ENCODE results near the gene KCTD2.

KCTD2 gene

GRCh38 chr17:75074532-75074931 is 27.5 kb downstream of the KCTD2 start:
- no peak overlapping the region for H3K4me3 ChIP-seq (ENCODE audit: low read length)
- DNase-seq (ENCODE audit: low read depth) = no peak
- TF ChIP-seq, protein P1, sequence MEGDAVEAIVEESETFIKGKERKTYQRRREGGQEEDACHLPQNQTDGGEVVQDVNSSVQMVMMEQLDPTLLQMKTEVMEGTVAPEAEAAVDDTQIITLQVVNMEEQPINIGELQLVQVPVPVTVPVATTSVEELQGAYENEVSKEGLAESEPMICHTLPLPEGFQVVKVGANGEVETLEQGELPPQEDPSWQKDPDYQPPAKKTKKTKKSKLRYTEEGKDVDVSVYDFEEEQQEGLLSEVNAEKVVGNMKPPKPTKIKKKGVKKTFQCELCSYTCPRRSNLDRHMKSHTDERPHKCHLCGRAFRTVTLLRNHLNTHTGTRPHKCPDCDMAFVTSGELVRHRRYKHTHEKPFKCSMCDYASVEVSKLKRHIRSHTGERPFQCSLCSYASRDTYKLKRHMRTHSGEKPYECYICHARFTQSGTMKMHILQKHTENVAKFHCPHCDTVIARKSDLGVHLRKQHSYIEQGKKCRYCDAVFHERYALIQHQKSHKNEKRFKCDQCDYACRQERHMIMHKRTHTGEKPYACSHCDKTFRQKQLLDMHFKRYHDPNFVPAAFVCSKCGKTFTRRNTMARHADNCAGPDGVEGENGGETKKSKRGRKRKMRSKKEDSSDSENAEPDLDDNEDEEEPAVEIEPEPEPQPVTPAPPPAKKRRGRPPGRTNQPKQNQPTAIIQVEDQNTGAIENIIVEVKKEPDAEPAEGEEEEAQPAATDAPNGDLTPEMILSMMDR (conservative IDR thresholded peaks at IDR 0.05; ENCODE audit: low read depth, low read length) = no peak

DNA sequence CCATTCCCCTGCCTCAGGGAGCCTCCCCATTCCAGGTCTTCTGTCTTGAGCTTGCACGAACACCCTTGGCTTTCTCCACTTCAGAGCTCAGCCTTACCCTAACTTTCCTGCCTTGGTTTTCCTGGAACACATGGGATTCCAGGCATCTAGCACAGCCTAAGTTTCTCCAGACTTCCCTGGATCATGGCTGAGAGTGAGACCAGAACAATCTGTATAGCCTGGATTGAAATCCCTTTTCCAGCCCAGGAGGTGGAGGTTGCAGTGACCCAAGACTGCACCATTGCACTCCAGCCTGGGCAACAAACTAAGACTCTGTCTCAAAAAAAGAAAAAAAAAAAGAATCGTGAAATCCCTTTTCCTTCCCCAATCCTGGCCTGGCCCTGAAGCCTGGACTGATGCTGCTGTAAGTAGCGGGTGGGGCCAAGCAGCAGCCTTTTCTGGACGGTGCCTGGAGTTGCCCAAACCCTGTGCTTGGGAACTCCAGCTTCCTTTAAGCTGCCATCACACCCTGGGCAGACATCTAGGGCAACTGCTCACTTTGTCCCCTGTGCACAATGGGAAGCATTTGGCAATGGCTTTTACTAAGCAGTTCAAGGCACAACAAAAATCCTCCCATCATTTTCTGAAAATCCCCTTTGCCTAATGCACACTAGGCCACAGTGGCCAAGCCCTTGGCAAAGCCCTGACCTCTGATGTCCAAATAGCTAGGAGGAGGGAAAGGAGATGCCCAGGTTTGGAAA is 28.7 kb downstream of the KCTD2 start:
- DNase-seq (ENCODE audit: low read depth) = no peak
- H3K4me3 ChIP-seq (ENCODE audit: low read length) = no peak overlapping the region
- TF ChIP-seq, protein P1 (conservative IDR thresholded peaks at IDR 0.05; ENCODE audit: low read depth, low read length) = no peak

- no peak overlapping the region for H3K4me3 ChIP-seq (ENCODE audit: low read length)
- TF ChIP-seq, protein P1 (conservative IDR thresholded peaks at IDR 0.05; ENCODE audit: low read depth, low read length) = no peak
- DNase-seq (ENCODE audit: low read depth) = no peak
These were observed 30.1 kb downstream of the KCTD2 start for GRCh38 chr17:75077072-75077495.

GRCh38 chr17:75077496-75078283 is 30.7 kb downstream of the KCTD2 start:
- DNase-seq (ENCODE audit: low read depth) = no peak
- no peak overlapping the region for H3K4me3 ChIP-seq (ENCODE audit: low read length)
- TF ChIP-seq, protein P1 (conservative IDR thresholded peaks at IDR 0.05; ENCODE audit: low read depth, low read length) = peak; percentile 10

- H3K4me3 ChIP-seq (ENCODE audit: low read length) = no peak overlapping the region
- TF ChIP-seq, protein P1 (conservative IDR thresholded peaks at IDR 0.05; ENCODE audit: low read depth, low read length) = no peak
- DNase-seq (ENCODE audit: low read depth) = peak; percentile 68
These were observed 31.4 kb downstream of the KCTD2 start for GRCh38 chr17:75078284-75079022.

DNA sequence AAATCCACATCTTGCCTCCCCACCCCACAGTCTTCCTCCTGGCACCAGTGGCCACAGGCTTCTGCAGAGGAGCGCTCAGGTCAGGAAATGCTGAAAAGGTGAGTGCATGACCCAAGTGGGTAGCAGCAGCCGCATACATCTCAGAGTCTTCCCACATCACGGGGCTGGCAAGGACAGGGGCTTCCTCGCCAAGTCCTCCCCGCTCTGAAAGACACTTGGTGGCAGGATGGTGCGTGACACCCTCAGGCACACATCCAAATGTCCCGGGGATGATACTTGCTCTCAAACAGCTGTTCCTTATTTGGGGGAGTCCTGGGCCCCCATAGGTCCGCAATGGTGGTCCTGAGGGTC is 32.0 kb downstream of the KCTD2 start:
- no peak for DNase-seq (ENCODE audit: low read depth)
- no peak overlapping the region for H3K4me3 ChIP-seq (ENCODE audit: low read length)
- TF ChIP-seq, protein P1 (conservative IDR thresholded peaks at IDR 0.05; ENCODE audit: low read depth, low read length) = no peak

All from retinal pigment epithelial cell (primary cell).